Fibroblast of lung (primary cell): ENCODE data around the gene MSANTD3.

ENCODE experiments used
- EZH2 ChIP-seq: IDR thresholded peaks from 2 replicates; pipeline ENCODE4 v1.5.1; 2012; ENCODE audit warnings: low read length, control low read depth, mild to moderate bottlenecking; ENCODE audit errors: missing control alignments
- TF ChIP-seq, protein P1 (sequence below), 2 donors: IDR thresholded peaks in 1 of 2; conservative IDR thresholded peaks in 1 of 2; 1 replicate in 1 of 2; 2 replicates in 1 of 2; pipeline ENCODE4 v1.5.1; 2011 to 2012; ENCODE audit warnings: low read length in 2 of 2, control low read depth in 1 of 2, inconsistent platforms in 1 of 2, low read depth in 1 of 2, mild to moderate bottlenecking in 1 of 2

GRCh38 chr9:100419166-100419565 lies 7.8 kb upstream of the MSANTD3 start:
- TF ChIP-seq, protein P1, sequence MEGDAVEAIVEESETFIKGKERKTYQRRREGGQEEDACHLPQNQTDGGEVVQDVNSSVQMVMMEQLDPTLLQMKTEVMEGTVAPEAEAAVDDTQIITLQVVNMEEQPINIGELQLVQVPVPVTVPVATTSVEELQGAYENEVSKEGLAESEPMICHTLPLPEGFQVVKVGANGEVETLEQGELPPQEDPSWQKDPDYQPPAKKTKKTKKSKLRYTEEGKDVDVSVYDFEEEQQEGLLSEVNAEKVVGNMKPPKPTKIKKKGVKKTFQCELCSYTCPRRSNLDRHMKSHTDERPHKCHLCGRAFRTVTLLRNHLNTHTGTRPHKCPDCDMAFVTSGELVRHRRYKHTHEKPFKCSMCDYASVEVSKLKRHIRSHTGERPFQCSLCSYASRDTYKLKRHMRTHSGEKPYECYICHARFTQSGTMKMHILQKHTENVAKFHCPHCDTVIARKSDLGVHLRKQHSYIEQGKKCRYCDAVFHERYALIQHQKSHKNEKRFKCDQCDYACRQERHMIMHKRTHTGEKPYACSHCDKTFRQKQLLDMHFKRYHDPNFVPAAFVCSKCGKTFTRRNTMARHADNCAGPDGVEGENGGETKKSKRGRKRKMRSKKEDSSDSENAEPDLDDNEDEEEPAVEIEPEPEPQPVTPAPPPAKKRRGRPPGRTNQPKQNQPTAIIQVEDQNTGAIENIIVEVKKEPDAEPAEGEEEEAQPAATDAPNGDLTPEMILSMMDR (conservative IDR thresholded peaks at IDR 0.05 in 1 of 2, IDR thresholded peaks at IDR 0.05 in 1 of 2; ENCODE audit: low read depth in 1 of 2, low read length in 2 of 2), result no peak
- no peak for TF ChIP-seq EZH2
